Hypothalamus (tissue), 51 donors: ENCODE results near the gene OR6C6.
"Not testable (repeated sequence)": the region's sequence is repeated elsewhere in the genome, so short reads cannot be mapped to it uniquely, and the experiment has no call there.

Experiments used
- DNase-seq, 51 donors: peaks; one replicate each; lab custom pipeline; 2025; lab: John Stamatoyannopoulos, UW

Gene OR6C6

DNA sequence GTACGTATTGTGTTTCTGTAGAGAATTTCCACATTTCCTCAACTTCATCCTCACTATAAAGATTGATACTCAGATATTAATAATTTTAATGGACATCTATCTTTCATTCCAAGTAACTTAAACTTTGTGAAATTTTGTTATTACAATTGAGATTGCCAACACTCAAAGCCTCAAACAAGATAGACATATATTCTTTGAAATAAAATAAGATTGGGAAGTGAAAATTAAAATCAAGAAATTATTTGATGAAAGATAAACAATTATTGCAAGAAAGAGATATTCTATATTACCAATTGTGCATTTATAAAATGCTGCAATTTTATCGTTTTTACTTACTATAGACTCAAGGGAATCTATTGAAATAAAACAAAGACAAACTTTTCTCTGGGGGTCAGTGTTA is at the start of gene OR6C6:
Gene OR6C6 (minus strand): TSS at position 101 of the 400 bp plus-strand sequence. CDS start 1,337 bp downstream, outside the sequence.
- no peak for DNase-seq

DNA sequence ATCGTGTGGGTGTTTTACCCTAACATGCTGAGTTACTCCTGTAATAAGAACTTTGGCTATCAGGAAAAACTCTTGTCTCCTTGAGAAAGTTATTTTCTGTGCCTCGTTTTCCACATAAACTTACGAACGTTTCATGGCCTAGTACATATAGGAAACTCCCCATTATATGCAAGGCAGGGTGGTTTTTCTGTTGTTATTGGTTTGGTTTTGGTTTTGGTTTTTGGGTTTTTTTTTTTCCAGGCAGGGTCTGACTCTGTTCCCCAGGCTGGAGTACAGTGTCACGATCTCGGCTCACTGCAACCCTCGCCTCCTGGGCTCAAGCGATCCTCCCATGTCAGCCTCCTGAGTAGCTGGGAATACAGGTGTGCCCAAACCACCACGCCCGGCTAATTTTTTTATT is 39.6 kb upstream of the OR6C6 start:
- DNase-seq = no peak

DNA sequence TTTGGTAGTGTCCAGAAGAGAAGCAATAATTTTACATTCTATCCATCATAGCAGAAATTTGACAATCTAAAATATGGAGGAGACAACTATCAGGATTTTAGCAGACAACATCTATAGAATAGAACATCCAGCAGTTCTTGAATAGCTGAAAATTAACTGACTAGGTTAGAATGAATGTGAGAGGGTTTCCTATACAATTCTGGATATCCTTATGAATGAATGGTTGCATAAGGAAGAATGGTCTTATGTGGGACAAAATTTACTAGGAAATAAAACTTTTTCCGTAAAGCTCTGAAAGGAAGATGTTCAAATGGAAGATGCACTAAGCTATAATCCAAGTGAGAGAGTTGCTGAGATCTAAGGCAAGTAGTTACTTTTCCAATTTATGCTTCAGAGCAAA is 34.1 kb upstream of the OR6C6 start, which contains the start of gene OR6C3:
Gene OR6C3 (plus strand): TSS at position 301 of the 400 bp plus-strand sequence. CDS start 955 bp downstream, outside the sequence.
- DNase-seq = no peak

DNA sequence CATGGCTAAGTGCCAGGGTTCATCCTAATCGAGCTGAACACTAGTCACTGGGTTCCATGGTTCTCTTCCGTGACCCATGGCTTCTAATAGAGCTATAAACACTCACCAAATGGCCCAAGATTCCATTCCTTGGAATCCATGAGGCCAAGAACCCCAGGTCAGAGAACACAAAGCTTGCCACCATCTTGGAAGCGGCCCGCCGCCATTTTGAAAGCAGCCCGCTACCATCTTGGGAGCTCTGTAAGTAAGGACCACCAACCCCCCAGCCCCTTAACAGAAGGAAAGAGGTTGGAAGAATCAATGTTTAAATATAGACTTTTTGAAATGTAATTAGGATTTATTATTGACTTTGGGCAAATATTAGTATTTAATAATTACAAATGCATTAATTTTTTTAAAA is 29.4 kb upstream of the OR6C6 start:
- DNase-seq = not testable (repeated sequence)

DNA sequence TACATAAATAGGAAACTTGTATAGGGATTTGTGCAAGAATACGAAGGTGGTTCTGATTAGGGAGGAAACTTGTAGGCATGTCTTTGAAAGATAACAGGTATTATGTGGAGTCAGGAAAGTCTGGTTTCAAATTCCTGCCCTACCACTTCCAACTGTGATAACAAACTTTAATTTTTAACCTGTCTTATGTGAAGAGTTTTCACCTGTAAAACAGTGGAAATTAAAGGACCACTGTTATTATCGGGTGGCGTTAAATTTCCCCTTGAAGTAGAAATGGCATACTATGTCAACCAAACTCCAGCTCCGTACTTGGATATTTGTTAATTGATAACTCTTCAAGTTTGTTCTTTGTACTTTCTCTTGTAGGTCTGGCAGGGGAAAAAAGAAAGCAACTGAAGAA is 23.8 kb upstream of the OR6C6 start:
- no peak for DNase-seq

DNA sequence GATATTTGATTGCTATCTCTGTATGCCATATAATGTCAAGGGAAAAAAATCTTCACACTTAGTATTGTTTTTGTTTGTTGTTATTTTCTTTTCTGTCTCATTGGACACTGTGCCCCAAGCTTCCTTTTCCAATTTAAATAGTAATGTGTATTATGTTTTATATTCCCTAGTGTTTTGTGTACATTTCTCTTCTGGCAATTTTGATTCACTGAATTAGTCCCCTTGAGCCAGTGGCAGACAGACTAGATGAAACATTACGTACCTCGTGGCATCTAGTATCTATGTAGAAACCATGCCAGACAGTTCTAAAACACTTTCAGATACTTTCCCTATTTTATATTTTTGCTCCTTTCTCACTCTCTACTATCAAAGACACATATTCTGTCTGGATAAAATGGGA is 17.7 kb upstream of the OR6C6 start, which contains the start of gene OR6C1:
Gene OR6C1 (plus strand): TSS at position 301 of the 400 bp plus-strand sequence. CDS start 6,257 bp downstream, outside the sequence.
- no peak for DNase-seq

DNA sequence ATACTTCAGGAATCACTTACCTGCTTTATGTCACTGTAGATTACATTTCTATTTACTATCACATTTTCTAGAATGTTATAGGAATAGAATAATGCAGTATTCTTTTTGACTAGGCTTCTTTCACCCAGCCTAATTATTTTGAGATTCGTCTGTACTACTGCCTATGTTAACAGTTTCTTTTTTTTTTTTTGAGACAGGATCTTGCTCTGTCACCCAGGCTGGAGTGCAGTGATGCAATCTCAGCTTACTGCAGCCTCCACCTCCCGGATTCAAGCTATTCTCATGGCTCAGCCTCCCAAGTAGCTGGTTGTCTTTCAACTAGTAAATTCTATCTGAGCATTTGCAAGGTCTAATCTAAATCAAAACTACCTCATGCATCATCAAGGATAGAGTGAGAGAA is 6.4 kb downstream of the OR6C6 start:
- no peak for DNase-seq

DNA sequence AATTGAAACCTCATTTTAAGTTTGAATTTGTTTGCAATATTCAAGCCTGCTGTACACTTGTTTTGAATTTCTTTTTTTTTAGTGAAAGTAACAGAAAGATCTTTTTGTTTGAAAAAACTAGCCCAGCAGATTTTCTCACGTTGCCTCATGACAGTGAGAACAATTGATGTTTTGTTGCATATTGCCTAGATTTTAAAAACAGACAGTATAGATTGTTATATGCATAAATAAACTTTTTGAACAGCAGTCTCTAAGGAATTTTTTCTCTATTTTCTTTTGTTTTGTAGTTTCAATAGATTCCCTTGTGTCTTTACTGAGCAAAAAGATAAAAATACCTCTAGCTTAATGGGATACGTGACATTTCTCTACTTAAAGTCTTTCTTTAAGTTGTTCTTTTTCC is 15.4 kb downstream of the OR6C6 start:
- no peak for DNase-seq

DNA sequence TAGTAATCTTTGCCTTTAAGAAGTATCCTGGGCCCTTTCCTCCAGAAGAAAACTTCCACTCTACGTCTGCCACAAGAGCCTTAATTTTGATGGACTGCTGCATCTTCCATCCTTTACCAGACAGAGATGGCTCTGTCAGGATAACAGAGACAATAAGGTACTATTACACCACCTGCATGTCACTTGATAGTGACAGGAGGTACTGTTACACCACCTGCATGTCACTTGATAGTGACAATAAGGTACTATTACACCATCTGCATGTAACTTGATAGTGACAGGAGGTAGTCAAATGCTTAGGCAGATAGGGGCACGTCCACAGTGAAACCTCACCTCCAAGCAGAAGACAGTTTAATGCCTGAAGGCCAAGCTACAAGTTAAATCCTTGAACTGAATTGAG is 38.1 kb downstream of the OR6C6 start:
- no peak for DNase-seq

DNA sequence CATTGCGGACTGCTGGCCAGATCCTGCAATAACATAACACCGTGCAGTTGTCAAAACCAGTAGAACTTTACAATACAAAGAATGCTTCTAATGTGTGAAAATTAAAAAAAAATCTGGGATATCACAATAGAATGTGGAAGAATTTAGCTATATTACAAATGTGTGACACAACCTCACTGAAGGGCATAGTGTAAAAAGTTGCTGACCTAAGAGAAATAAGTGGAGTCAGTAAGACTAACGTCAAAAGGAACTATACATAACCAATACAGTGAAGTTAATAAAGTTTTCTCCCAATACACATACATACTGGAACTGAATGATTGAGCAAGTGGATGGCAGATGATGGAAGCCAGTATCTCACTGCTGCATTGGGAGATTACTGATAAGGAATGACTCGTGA is 39.5 kb downstream of the OR6C6 start:
- no peak for DNase-seq

DNA sequence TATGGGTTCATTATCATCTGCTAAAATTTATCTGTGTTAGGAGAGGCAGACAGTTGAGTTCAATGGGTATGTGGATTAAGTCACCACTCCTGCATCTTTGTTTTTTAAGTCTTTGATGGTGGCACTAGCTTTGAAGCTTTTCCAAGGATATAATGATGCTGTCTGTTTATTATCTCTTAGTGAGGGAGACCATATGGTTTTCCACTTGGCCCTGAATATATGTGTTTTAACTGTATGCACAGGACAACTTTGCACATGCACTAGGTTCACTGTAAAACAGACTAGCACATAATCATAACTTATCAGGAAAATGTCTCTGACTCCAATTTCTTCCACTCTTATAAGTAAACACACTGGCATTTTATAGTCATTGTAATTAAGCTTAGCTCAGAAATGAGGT is 43.1 kb downstream of the OR6C6 start:
- DNase-seq = no peak

DNA sequence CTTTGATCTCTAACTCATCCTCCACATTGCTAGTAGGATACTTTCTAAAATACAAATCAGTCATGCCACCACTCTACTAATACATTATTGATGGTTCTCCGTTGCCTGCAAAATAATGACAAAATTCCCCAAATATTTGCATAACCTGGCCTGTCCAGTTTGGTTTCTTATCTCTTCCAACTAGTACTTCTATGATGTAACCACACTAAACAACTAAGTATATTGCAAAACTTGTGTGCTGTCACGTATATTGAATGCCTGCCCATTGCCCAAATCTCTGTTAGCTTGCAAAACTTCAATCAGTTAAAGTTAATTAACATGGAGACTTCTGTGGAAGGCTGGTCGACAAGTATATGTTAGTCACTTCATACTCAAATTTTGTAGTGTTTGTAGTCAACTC is 45.4 kb downstream of the OR6C6 start:
- DNase-seq = no peak

DNA sequence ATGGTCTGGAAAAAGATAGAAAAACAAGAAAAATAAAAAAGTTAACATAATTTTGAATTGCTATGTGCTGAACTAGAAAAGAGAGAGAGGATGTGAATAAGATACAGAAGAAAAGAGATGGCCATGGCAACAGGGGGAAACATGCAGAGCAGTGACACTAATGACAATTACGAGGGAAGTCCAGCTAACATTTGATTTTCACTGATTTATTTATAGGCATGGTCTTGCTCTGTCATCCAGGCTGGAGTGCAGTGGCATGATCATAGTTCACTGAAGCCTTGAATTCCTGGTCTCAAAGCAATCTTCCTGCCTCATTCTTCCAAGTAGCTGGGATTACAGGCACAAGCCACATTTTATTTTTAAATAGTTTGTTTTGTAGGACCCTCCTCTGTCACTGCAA is 50.2 kb downstream of the OR6C6 start:
- no peak for DNase-seq

DNA sequence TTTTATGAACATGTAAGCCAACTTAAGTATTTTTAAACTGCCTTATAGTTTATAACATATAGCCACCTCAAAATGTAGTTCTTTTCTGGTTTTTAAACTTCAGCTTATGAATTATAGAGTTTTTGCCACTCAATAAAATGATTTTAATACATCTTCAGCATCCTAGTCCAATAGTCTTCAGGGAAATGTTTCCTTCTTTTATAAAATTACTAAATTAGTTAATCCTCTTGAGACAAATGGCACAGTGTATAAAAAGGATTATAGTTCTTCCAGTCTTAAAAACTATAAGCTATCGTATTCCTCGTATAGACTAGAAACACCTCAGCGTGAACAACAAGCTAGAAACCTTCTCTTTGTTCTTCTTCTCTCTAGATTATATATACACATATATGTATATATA is 52.1 kb downstream of the OR6C6 start, which contains the start of gene OR6C74:
Gene OR6C74 (plus strand): TSS at position 301 of the 400 bp plus-strand sequence. CDS start 2,679 bp downstream, outside the sequence.
- no peak for DNase-seq
